Hepatocyte (in vitro differentiated cells): Measurements from ENCODE around the gene RPS5. TPM values are rescaled to one million over a fixed set of nuclear protein-coding genes. Genes with fewer than 3 reads are reported as not detected.

Experiments used
- DNase-seq: peaks from one replicate; pipeline ENCODE4 v3.0.0-alpha.2; 2016; ENCODE audit warnings: low spot score
- H2AFZ ChIP-seq: fragments of 200-600 bp; sonication (generic); 2 replicates; pipeline ENCODE4 v1.6.0; 2016; ENCODE audit warnings: antibody characterized with exemption, mild to moderate bottlenecking
- H3K27ac ChIP-seq: fragments of 200-600 bp; sonication (generic); 2 replicates; pipeline ENCODE4 v1.5.1; 2016; ENCODE audit warnings: mild to moderate bottlenecking
- H3K27me3 ChIP-seq: fragments of 200-600 bp; sonication (generic); 2 replicates; pipeline ENCODE4 v1.6.1; 2016
- H3K36me3 ChIP-seq: fragments of 200-600 bp; sonication (generic); replicated peaks from 2 replicates; pipeline ENCODE4 v1.5.1; 2016; ENCODE audit warnings: low read depth; ENCODE audit not compliant: insufficient read depth
- H3K4me1 ChIP-seq: fragments of 200-600 bp; sonication (generic); 2 replicates; pipeline ENCODE4 v1.5.1; 2016; ENCODE audit warnings: mild to moderate bottlenecking, moderate library complexity; ENCODE audit not compliant: insufficient read depth
- H3K4me2 ChIP-seq: fragments of 200-600 bp; sonication (generic); 2 replicates; pipeline ENCODE4 v1.6.0; 2016
- H3K4me3 ChIP-seq: fragments of 200-600 bp; sonication (generic); 2 replicates; pipeline ENCODE4 v1.5.1; 2016; ENCODE audit warnings: mild to moderate bottlenecking
- H3K79me2 ChIP-seq: fragments of 200-600 bp; sonication (generic); 2 replicates; pipeline ENCODE4 v1.6.0; 2017; ENCODE audit warnings: mild to moderate bottlenecking
- H3K9me2 ChIP-seq: fragments of 200-600 bp; sonication (generic); replicated peaks from 2 replicates; pipeline ENCODE4 v1.6.0; 2017; ENCODE audit warnings: mild to moderate bottlenecking; ENCODE audit not compliant: insufficient read depth
- H3K9me3 ChIP-seq: fragments of 200-600 bp; sonication (generic); 2 replicates; pipeline ENCODE4 v1.5.1; 2016; ENCODE audit warnings: low read depth, mild to moderate bottlenecking
- H4K20me1 ChIP-seq: fragments of 200-600 bp; sonication (generic); 2 replicates; pipeline ENCODE4 v1.6.0; 2016; ENCODE audit warnings: mild to moderate bottlenecking; ENCODE audit not compliant: insufficient read depth, poor library complexity, severe bottlenecking
- EZH2 ChIP-seq: fragments of 200-600 bp; sonication (generic); IDR thresholded peaks from 2 replicates; pipeline ENCODE4 v1.6.1; 2016; ENCODE audit warnings: antibody characterized with exemption, mild to moderate bottlenecking, borderline replicate concordance
- EZH2phosphoT487 ChIP-seq: fragments of 200-600 bp; sonication (generic); IDR thresholded peaks from one replicate; pipeline ENCODE4 v1.6.1; 2018; ENCODE audit warnings: antibody characterized with exemption, mild to moderate bottlenecking, low read depth, moderate library complexity; ENCODE audit not compliant: unreplicated experiment, severe bottlenecking
- WGBS: methylation state at CpG from one replicate; pipeline ENCODE4 v1.1.6; 2016; ENCODE audit warnings: low lambda C conversion rate; ENCODE audit errors: missing lambda C conversion rate; 5-methylcytosine and 5-hydroxymethylcytosine counted together
- polyA plus RNA-seq: library from polyadenylated mRNA; unstranded; fragments of >200 nt; fragmentation: Nextera tagmentation; extraction: Ambion mirVana; gene quantifications from 2 replicates; pipeline ENCODE4 v1.2.1, GENCODE V29; 2016
- total RNA-seq: library from RNA; depleted of rRNA; stranded (reverse); fragments of >200 nt; gene quantifications from 2 replicates; pipeline ENCODE4 v1.2.3, GENCODE V29; 2014
- TF ChIP-seq, protein P1 (sequence below): fragments of 200-600 bp; sonication (generic); IDR thresholded peaks from 2 replicates; pipeline ENCODE4 v1.5.1; 2016; ENCODE audit warnings: antibody characterized with exemption, mild to moderate bottlenecking; ENCODE audit not compliant: poor library complexity

The RPS5 gene
- total and polyA plus RNA-seq, 2 experiments from 2014 or later: 565 to 1,644 TPM

GRCh38 chr19:58356766-58357480 lies 30.1 kb upstream of the RPS5 start:
- 99% methylated on average over 39 of the region's 75 CpGs for WGBS
- Histone ChIP-seq H3K79me2 (peaks cover 8% of the 10 kb centered on the region), H3K27me3 (no peaks in the 10 kb centered on the region), H3K9me2 (no peaks in the 10 kb centered on the region), H3K9me3 (no peaks in the 10 kb centered on the region), H3K36me3 (no peaks in the 10 kb centered on the region), H2AFZ (no peak overlapping the region), H3K4me2 (no peak overlapping the region), H4K20me1 (no peaks in the 10 kb centered on the region), H3K27ac (no peak overlapping the region), H3K4me3 (no peak overlapping the region), H3K4me1 (peaks cover 7% of the 10 kb centered on the region)
- TF ChIP-seq EZH2: no peak
- no peak for TF ChIP-seq EZH2phosphoT487
- TF ChIP-seq, protein P1, sequence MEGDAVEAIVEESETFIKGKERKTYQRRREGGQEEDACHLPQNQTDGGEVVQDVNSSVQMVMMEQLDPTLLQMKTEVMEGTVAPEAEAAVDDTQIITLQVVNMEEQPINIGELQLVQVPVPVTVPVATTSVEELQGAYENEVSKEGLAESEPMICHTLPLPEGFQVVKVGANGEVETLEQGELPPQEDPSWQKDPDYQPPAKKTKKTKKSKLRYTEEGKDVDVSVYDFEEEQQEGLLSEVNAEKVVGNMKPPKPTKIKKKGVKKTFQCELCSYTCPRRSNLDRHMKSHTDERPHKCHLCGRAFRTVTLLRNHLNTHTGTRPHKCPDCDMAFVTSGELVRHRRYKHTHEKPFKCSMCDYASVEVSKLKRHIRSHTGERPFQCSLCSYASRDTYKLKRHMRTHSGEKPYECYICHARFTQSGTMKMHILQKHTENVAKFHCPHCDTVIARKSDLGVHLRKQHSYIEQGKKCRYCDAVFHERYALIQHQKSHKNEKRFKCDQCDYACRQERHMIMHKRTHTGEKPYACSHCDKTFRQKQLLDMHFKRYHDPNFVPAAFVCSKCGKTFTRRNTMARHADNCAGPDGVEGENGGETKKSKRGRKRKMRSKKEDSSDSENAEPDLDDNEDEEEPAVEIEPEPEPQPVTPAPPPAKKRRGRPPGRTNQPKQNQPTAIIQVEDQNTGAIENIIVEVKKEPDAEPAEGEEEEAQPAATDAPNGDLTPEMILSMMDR: no peak
- no peak for DNase-seq

DNA sequence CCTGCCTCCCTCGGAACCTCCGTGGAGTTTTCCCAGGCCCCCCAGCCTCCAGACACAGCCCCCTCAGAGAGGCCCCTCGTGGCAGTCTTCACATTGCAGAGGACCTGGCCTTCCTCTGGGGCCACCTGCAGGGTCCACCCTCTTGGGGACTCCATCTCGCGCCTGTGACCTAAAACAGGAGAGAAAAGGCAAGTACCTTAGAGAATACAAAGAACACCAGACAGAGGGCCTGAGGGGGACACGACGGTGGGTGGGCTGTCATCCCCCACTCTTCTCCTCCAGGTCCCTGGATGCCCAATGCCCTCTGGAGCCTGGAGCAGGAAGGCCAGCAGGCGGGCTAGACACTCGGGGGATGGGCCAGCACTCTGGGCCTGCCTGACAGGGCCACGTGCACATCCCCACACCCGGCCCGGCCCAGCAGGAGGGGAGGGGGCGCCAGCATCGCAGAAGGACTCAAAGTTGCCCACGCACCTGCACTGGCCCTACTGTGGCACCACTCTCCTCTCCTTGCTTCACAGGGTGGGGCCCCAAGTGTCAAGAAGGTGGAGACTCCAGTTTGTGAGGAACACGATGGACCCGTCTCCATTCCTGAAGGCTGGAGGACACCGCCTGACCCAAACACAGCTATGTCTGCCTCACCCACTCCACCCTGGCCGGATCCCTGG lies 29.5 kb upstream of the RPS5 start:
- no peaks in the 10 kb centered on the region for H4K20me1 ChIP-seq
- no peak for TF ChIP-seq EZH2
- TF ChIP-seq, protein P1: no peak
- TF ChIP-seq EZH2phosphoT487: no peak
- no peak overlapping the region for H3K4me2 ChIP-seq
- H3K4me3 ChIP-seq: no peak overlapping the region
- peaks cover 8% of the 10 kb centered on the region for H3K79me2 ChIP-seq
- H3K9me2 ChIP-seq: no peaks in the 10 kb centered on the region
- H2AFZ ChIP-seq: no peak overlapping the region
- WGBS: 82% methylated on average over 19 of the region's 19 CpGs
- H3K9me3 ChIP-seq: no peaks in the 10 kb centered on the region
- H3K36me3 ChIP-seq: no peaks in the 10 kb centered on the region
- no peaks in the 10 kb centered on the region for H3K27me3 ChIP-seq
- H3K4me1 ChIP-seq: peaks cover 7% of the 10 kb centered on the region
- H3K27ac ChIP-seq: no peak overlapping the region
- DNase-seq: no peak

GRCh38 chr19:58361900-58362271 lies 25.2 kb upstream of the RPS5 start:
- Histone ChIP-seq H3K27me3 (no peaks in the 10 kb centered on the region), H3K9me3 (no peaks in the 10 kb centered on the region), H3K9me2 (no peaks in the 10 kb centered on the region), H3K4me1 (peaks cover 7% of the 10 kb centered on the region), H3K36me3 (no peaks in the 10 kb centered on the region), H3K4me2 (peak overlapping the region; percentile 88), H3K27ac (peak overlapping the region; percentile 100), H4K20me1 (no peaks in the 10 kb centered on the region), H3K4me3 (peak overlapping the region; percentile 93), H2AFZ (peak overlapping the region; percentile 93), H3K79me2 (peaks cover 8% of the 10 kb centered on the region)
- TF ChIP-seq EZH2phosphoT487: no peak
- TF ChIP-seq, protein P1: no peak
- TF ChIP-seq EZH2: no peak
- WGBS: 3% methylated on average over 27 of the region's 28 CpGs
- DNase-seq: peak; percentile 68
